IMR-90 (cell line): Measurements from ENCODE around the gene MAST1. TPM values are rescaled to one million over a fixed set of nuclear protein-coding genes. Genes with fewer than 3 reads are reported as not detected.

Source experiments
- ATAC-seq: fragments of 200-7000 bp; cut with Tn5 transposase; 2 replicates; pipeline ENCODE4 v1.9.1; 2020; ENCODE audit warnings: low read depth, mild to moderate bottlenecking, moderate library complexity
- BruUV-seq: library from RNA; stranded (reverse); fragments of 400-500 nt; replicated peaks from 2 replicates; lab custom pipeline; 2021; lab: Mats Ljungman, UMichigan
- CTCF ChIA-PET: fragments of 300-600 bp; formaldehyde crosslinking; extraction: SDS; loops from one replicate; lab custom pipeline; 2021; ENCODE audit warnings: antibody characterized with exemption; lab: Yijun Ruan, JAX
- POLR2A ChIA-PET: fragments of 300-600 bp; sonication (Branson Sonifier 250); formaldehyde crosslinking; loops from one replicate; lab custom pipeline; 2022; ENCODE audit warnings: antibody characterized with exemption; ENCODE audit not compliant: unreplicated experiment; lab: Charles Lee
- DNase-seq: peaks from one replicate; pipeline ENCODE4 v3.0.0; 2013
- H2AFZ ChIP-seq: replicated peaks from 2 replicates; pipeline ENCODE3; 2013; ENCODE audit warnings: low read length, mild to moderate bottlenecking; ENCODE audit not compliant: poor library complexity
- H2AK5ac ChIP-seq: 2 replicates; pipeline ENCODE4 v1.6.1; 2013; ENCODE audit warnings: low read depth, low read length, inconsistent platforms
- H2AK9ac ChIP-seq: replicated peaks from 2 replicates; pipeline ENCODE3; 2013; ENCODE audit warnings: mild to moderate bottlenecking, low read depth, low read length, moderate library complexity; ENCODE audit not compliant: poor library complexity
- H2BK120ac ChIP-seq: 2 replicates; pipeline ENCODE4 v1.6.1; 2013; ENCODE audit warnings: low read depth, low read length, inconsistent platforms
- H2BK15ac ChIP-seq: 3 replicates; pipeline ENCODE4 v1.6.1; 2013; ENCODE audit warnings: low read depth, low read length, inconsistent platforms
- H2BK20ac ChIP-seq: 2 replicates; pipeline ENCODE4 v1.6.1; 2013; ENCODE audit warnings: low read depth, mild to moderate bottlenecking, inconsistent platforms, low read length, moderate library complexity
- H2BK5ac ChIP-seq: 2 replicates; pipeline ENCODE4 v1.6.1; 2013; ENCODE audit warnings: mild to moderate bottlenecking, low read depth, low read length, inconsistent platforms; ENCODE audit not compliant: poor library complexity, severe bottlenecking
- H3K14ac ChIP-seq: replicated peaks from 2 replicates; pipeline ENCODE4 v1.6.1; 2013; ENCODE audit warnings: low read depth, low read length, inconsistent platforms
- H3K18ac ChIP-seq: 2 replicates; pipeline ENCODE4 v1.6.1; 2013; ENCODE audit warnings: low read depth, low read length, control low read depth
- H3K23ac ChIP-seq: 2 replicates; pipeline ENCODE4 v1.6.1; 2013; ENCODE audit warnings: low read depth, low read length, inconsistent platforms
- H3K27ac ChIP-seq: 2 replicates; pipeline ENCODE4 v1.5.1; 2013; ENCODE audit warnings: mild to moderate bottlenecking, control low read depth, low read length; ENCODE audit not compliant: insufficient read depth
- H3K27me3 ChIP-seq: 2 replicates; pipeline ENCODE4 v1.6.1; 2013; ENCODE audit warnings: low read length; ENCODE audit not compliant: control insufficient read depth, insufficient read depth
- H3K36me3 ChIP-seq: 2 replicates; pipeline ENCODE4 v1.6.1; 2013; ENCODE audit warnings: low read length, mixed read lengths; ENCODE audit not compliant: control insufficient read depth, insufficient read depth
- H3K4ac ChIP-seq: 2 replicates; pipeline ENCODE4 v1.6.1; 2013; ENCODE audit warnings: low read depth, low read length, inconsistent platforms
- H3K4me1 ChIP-seq: 2 replicates; pipeline ENCODE4 v1.6.1; 2013; ENCODE audit warnings: low read length, mixed read lengths; ENCODE audit not compliant: control insufficient read depth, insufficient read depth
- H3K4me2 ChIP-seq: 2 replicates; pipeline ENCODE4 v1.6.1; 2013; ENCODE audit warnings: low read depth, mild to moderate bottlenecking, control low read depth, low read length, moderate library complexity
- H3K4me3 ChIP-seq: 2 replicates; pipeline ENCODE4 v1.5.1; 2013; ENCODE audit warnings: low read depth, mild to moderate bottlenecking, control low read depth, low read length, moderate library complexity; ENCODE audit not compliant: insufficient read depth
- H3K56ac ChIP-seq: 2 replicates; pipeline ENCODE4 v1.6.1; 2013; ENCODE audit warnings: low read length, inconsistent platforms; ENCODE audit not compliant: insufficient read depth; ENCODE audit errors: extremely low read depth
- H3K79me1 ChIP-seq, 2 experiments: 2 replicates each; pipeline ENCODE4 v1.6.1; 2013; ENCODE audit warnings: low read length in 2 of 2, inconsistent platforms in 1 of 2, low read depth in 1 of 2
- H3K9ac ChIP-seq: 2 replicates; pipeline ENCODE4 v1.6.1; 2013; ENCODE audit warnings: low read depth, low read length, control low read depth
- H3K9me1 ChIP-seq: 2 replicates; pipeline ENCODE4 v1.6.1; 2013; ENCODE audit warnings: low read length, inconsistent platforms; ENCODE audit not compliant: insufficient read depth
- H3K9me3 ChIP-seq: 2 replicates; pipeline ENCODE4 v1.6.1; 2013; ENCODE audit warnings: low read length; ENCODE audit not compliant: control insufficient read depth, insufficient read depth
- H4K20me1 ChIP-seq: 2 replicates; pipeline ENCODE4 v1.6.1; 2013; ENCODE audit warnings: low read length, inconsistent platforms; ENCODE audit not compliant: insufficient read depth
- H4K5ac ChIP-seq: 2 replicates; pipeline ENCODE4 v1.6.1; 2013; ENCODE audit warnings: mild to moderate bottlenecking, low read depth, low read length, control low read depth
- H4K8ac ChIP-seq, 2 experiments: 2 replicates each; pipeline ENCODE4 v1.6.1; 2013; ENCODE audit warnings: low read depth in 2 of 2, low read length in 2 of 2, control low read depth in 1 of 2, inconsistent platforms in 1 of 2
- H4K91ac ChIP-seq: 2 replicates; pipeline ENCODE4 v1.6.1; 2013; ENCODE audit warnings: low read depth, low read length, inconsistent platforms; ENCODE audit not compliant: insufficient read depth
- BHLHE40 ChIP-seq: fragments of 150-350 bp; IDR thresholded peaks from 2 replicates; pipeline ENCODE4 v1.6.1; 2016; ENCODE audit warnings: mild to moderate bottlenecking, low read depth, low read length
- CEBPB ChIP-seq: IDR thresholded peaks from 2 replicates; pipeline ENCODE4 v1.6.1; 2012; ENCODE audit warnings: low read depth, low read length, improper control_type of control experiment
- CHD1 ChIP-seq: IDR thresholded peaks from 2 replicates; pipeline ENCODE4 v1.6.1; 2012; ENCODE audit warnings: low read depth, low read length, improper control_type of control experiment
- CTCF ChIP-seq: conservative IDR thresholded peaks from 2 replicates; pipeline ENCODE4 v1.5.1; 2012; ENCODE audit warnings: mild to moderate bottlenecking, low read depth, low read length, improper control_type of control experiment
- FOS ChIP-seq: fragments of 150-350 bp; IDR thresholded peaks from 2 replicates; pipeline ENCODE4 v1.6.1; 2016; ENCODE audit warnings: low read depth, low read length
- MXI1 ChIP-seq: IDR thresholded peaks from 2 replicates; pipeline ENCODE4 v1.6.1; 2012; ENCODE audit warnings: low read depth, mild to moderate bottlenecking, low read length, moderate library complexity, borderline replicate concordance
- NFE2L2 ChIP-seq: fragments of 150-350 bp; IDR thresholded peaks from 2 replicates; pipeline ENCODE4 v1.6.1; 2016; ENCODE audit warnings: low read depth, mild to moderate bottlenecking, low read length
- POLR2A ChIP-seq: IDR thresholded peaks from 2 replicates; pipeline ENCODE4 v1.6.1; 2012; ENCODE audit warnings: mild to moderate bottlenecking, low read depth, low read length
- RAD21 ChIP-seq: IDR thresholded peaks from 2 replicates; pipeline ENCODE4 v1.6.1; 2012; ENCODE audit warnings: low read length, improper control_type of control experiment
- RCOR1 ChIP-seq: IDR thresholded peaks from 2 replicates; pipeline ENCODE4 v1.6.1; 2012; ENCODE audit warnings: mild to moderate bottlenecking, low read length, improper control_type of control experiment; ENCODE audit not compliant: insufficient replicate concordance
- RFX5 ChIP-seq: IDR thresholded peaks from 2 replicates; pipeline ENCODE4 v1.8.0; 2012; ENCODE audit warnings: low read depth, mild to moderate bottlenecking, low read length, moderate library complexity
- SMC3 ChIP-seq: fragments of 150-350 bp; IDR thresholded peaks from 2 replicates; pipeline ENCODE4 v1.6.1; 2016; ENCODE audit warnings: low read depth, mild to moderate bottlenecking, antibody characterized with exemption, low read length, moderate library complexity
- USF2 ChIP-seq: fragments of 150-350 bp; IDR thresholded peaks from 2 replicates; pipeline ENCODE4 v1.6.1; 2017; ENCODE audit warnings: mild to moderate bottlenecking, antibody characterized with exemption, low read length, low read depth
- WGBS, 2 experiments: methylation state at CpG; one replicate each; pipeline versions ENCODE4 v1.1.5 to v1.1.7; 2013; ENCODE audit warnings: missing lambda C conversion rate in 2 of 2; ENCODE audit not compliant: insufficient read length in 1 of 2; ENCODE audit errors: extremely low coverage in 2 of 2; 5-methylcytosine and 5-hydroxymethylcytosine counted together
- dilution Hi-C: fragments of 300-500 bp; cut with HindIII; formaldehyde crosslinking; loops from one replicate; pipeline ENCODE4 v1.14.3; 2018; ENCODE audit warnings: low sequenced_read_pairs; ENCODE audit not compliant: unreplicated experiment
- in situ Hi-C: fragments of 300-500 bp; cut with MboI; formaldehyde crosslinking; loops from 3 replicates; pipeline ENCODE4 v1.14.3; 2019; ENCODE audit warnings: low sequenced_read_pairs, inconsistent platforms, mixed read lengths
- intact Hi-C: fragments of 100-400 bp; cut with micrococcal nuclease; formaldehyde crosslinking; loops from 2 replicates; pipeline ENCODE4 v1.10.0; 2022
- polyA plus RNA-seq, 3 experiments: library from polyadenylated mRNA; depleted of rRNA; stranded (reverse); fragments of >200 nt; gene quantifications; 2 replicates each; pipeline ENCODE4 v1.2.3, GENCODE V29; 2012; ENCODE audit warnings: low replicate concordance in 1 of 3
- total RNA-seq: library from RNA; depleted of rRNA; stranded (reverse); fragments of >200 nt; gene quantifications from 2 replicates; pipeline ENCODE4 v1.2.3, GENCODE V29; 2012
- TF ChIP-seq, protein P1 (sequence below): fragments of 150-350 bp; IDR thresholded peaks from 2 replicates; pipeline ENCODE4 v1.6.1; 2016; ENCODE audit warnings: low read depth, mild to moderate bottlenecking, low read length, moderate library complexity, borderline replicate concordance

The MAST1 gene
- total and polyA plus RNA-seq, 2 of the 4 experiments (the other 2 are of a cell fraction): 0.56 to 1.1 TPM

DNA sequence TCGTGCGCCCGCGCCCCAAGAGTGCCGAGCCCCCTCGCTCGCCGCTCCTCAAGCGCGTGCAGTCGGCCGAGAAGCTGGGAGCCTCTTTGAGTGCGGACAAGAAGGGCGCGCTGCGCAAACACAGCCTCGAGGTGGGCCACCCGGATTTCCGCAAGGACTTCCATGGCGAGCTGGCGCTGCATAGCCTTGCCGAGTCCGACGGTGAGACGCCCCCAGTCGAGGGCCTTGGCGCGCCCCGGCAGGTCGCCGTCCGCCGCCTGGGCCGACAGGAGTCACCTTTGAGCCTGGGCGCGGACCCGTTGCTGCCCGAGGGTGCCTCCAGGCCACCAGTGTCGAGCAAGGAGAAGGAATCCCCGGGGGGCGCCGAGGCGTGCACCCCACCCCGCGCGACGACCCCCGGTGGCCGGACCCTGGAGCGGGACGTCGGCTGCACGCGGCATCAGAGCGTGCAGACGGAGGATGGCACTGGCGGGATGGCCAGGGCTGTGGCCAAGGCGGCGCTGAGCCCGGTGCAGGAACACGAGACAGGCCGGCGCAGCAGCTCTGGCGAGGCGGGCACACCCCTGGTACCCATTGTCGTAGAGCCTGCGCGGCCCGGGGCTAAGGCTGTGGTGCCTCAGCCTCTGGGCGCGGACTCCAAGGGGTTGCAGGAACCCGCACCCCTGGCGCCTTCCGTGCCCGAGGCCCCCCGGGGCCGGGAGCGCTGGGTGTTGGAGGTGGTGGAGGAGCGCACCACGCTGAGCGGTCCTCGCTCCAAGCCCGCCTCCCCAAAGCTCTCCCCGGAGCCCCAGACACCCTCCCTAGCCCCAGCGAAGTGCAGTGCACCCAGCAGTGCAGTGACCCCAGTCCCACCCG lies 35.8 kb downstream of the MAST1 start:
- Histone ChIP-seq H2BK5ac (no peak overlapping the region), H3K9me1 (peaks cover 5% of the 10 kb centered on the region; the same call in 1 of the 2 replicates), H2AFZ (no peak overlapping the region), H3K9ac (no peak overlapping the region), H3K18ac (no peak overlapping the region), H2BK20ac (no peak overlapping the region), H3K36me3 (peaks cover 14% of the 10 kb centered on the region; the same call in 1 of the 2 replicates), H3K4me3 (no peak overlapping the region), H4K5ac (no peak overlapping the region), H3K9me3 (no peaks in the 10 kb centered on the region), H4K20me1 (no peaks in the 10 kb centered on the region), H3K27ac (no peak overlapping the region), H2BK120ac (no peak overlapping the region), H4K8ac (no peak overlapping the region), H3K4ac (no peak overlapping the region), H2AK9ac (no peak overlapping the region), H3K27me3 (no peaks in the 10 kb centered on the region), H3K4me1 (no peaks in the 10 kb centered on the region), H2BK15ac (no peak overlapping the region), H4K91ac (no peak overlapping the region), H3K79me1 (no peaks in the 10 kb centered on the region), H3K4me2 (no peak overlapping the region), H3K23ac (no peak overlapping the region), H3K56ac (no peak overlapping the region), H3K14ac (no peak overlapping the region), H2AK5ac (no peak overlapping the region)
- 88% methylated on average over 60 of the region's 86 CpGs; no CpG with 5 or more reads in 1 of the 2 experiments for WGBS, 2 experiments
- DNase-seq: no peak
- ChIA-PET POLR2A (no interaction called here), CTCF (no interaction called here)
- no peak for ATAC-seq
- intact Hi-C loops: no loop called here
- BruUV-seq: no TSS peak
- dilution Hi-C loops: no loop called here
- in situ Hi-C loops: no loop called here
- TF ChIP-seq, protein P1, sequence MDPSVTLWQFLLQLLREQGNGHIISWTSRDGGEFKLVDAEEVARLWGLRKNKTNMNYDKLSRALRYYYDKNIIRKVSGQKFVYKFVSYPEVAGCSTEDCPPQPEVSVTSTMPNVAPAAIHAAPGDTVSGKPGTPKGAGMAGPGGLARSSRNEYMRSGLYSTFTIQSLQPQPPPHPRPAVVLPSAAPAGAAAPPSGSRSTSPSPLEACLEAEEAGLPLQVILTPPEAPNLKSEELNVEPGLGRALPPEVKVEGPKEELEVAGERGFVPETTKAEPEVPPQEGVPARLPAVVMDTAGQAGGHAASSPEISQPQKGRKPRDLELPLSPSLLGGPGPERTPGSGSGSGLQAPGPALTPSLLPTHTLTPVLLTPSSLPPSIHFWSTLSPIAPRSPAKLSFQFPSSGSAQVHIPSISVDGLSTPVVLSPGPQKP: no peak
- TF ChIP-seq MXI1 (no peak), USF2 (no peak), BHLHE40 (no peak), SMC3 (no peak), RFX5 (no peak), POLR2A (no peak), RAD21 (no peak), CHD1 (no peak), CTCF (no peak), FOS (no peak), CEBPB (no peak), NFE2L2 (no peak), RCOR1 (no peak)
